AG09309 (cell line): ENCODE data around the gene PCDHAC1.

ENCODE experiments used
- DNase-seq: peaks from one replicate; pipeline ENCODE4 v3.0.0-alpha.2; 2010; ENCODE audit warnings: low read depth
- H3K4me3 ChIP-seq: 2 replicates; pipeline ENCODE4 v1.5.1; 2011; ENCODE audit warnings: mild to moderate bottlenecking, low read depth, low read length, moderate library complexity; ENCODE audit not compliant: control insufficient read depth
- TF ChIP-seq, protein P1 (sequence below): IDR thresholded peaks from 2 replicates; pipeline ENCODE4 v1.5.1; 2011; ENCODE audit warnings: mild to moderate bottlenecking, low read depth, low read length, inconsistent platforms; ENCODE audit not compliant: insufficient read depth, control insufficient read depth; ENCODE audit errors: missing control alignments

The PCDHAC1 gene

DNA sequence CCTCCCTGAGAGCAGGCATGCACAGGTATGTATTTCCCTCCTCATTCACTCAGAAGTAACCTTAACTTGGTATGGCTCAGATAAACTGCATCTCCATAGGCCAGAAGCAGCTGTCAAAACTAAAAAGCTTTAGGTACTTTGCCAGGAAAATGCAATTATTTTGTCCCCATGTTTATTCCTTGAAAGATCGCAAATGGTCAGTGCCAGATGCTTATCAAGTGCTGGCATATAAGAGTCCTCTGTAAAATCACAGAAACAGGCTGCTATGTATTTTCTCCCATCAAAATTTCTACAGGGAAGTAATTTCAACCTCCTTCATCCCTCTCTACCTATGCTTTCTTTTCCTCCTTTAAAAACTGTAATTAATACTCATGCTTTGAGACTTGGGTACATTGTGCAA lies 52.9 kb downstream of the PCDHAC1 start:
- TF ChIP-seq, protein P1, sequence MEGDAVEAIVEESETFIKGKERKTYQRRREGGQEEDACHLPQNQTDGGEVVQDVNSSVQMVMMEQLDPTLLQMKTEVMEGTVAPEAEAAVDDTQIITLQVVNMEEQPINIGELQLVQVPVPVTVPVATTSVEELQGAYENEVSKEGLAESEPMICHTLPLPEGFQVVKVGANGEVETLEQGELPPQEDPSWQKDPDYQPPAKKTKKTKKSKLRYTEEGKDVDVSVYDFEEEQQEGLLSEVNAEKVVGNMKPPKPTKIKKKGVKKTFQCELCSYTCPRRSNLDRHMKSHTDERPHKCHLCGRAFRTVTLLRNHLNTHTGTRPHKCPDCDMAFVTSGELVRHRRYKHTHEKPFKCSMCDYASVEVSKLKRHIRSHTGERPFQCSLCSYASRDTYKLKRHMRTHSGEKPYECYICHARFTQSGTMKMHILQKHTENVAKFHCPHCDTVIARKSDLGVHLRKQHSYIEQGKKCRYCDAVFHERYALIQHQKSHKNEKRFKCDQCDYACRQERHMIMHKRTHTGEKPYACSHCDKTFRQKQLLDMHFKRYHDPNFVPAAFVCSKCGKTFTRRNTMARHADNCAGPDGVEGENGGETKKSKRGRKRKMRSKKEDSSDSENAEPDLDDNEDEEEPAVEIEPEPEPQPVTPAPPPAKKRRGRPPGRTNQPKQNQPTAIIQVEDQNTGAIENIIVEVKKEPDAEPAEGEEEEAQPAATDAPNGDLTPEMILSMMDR: no peak
- no peak overlapping the region for H3K4me3 ChIP-seq

More for the DNA sequence above, 52.9 kb downstream of the PCDHAC1 start:
- no peak for DNase-seq
